OCI-LY3 (cell line): ENCODE results near the gene GFPT2.

ENCODE experiments used
- H2AFZ ChIP-seq: fragments of 200-600, 300-600 bp; shearing (Covaris generic); 2 replicates; pipeline ENCODE4 v1.6.0; 2014; ENCODE audit warnings: antibody characterized with exemption, low read depth, low read length
- H3K27ac ChIP-seq: fragments of 200-600, 300-600 bp; sonication (generic); 2 replicates; pipeline ENCODE4 v1.5.1; 2014; ENCODE audit warnings: mild to moderate bottlenecking, low read length, moderate library complexity, mixed read lengths
- H3K27me3 ChIP-seq: fragments of 200-600, 300-600 bp; sonication (generic); 2 replicates; pipeline ENCODE4 v1.6.1; 2014; ENCODE audit warnings: low read depth, low read length, mixed read lengths
- H3K36me3 ChIP-seq: fragments of 200-600, 300-600 bp; sonication (generic); replicated peaks from 2 replicates; pipeline ENCODE3; 2014; ENCODE audit warnings: low read depth, low read length, mixed read lengths
- H3K4me1 ChIP-seq: fragments of 300-600, 200-600 bp; sonication (generic); 2 replicates; pipeline ENCODE4 v1.6.1; 2014; ENCODE audit warnings: low read length, mixed read lengths
- H3K4me2 ChIP-seq: fragments of 200-600, 300-600 bp; sonication (generic); 2 replicates; pipeline ENCODE4 v1.6.1; 2014; ENCODE audit warnings: low read length, mixed read lengths
- H3K4me3 ChIP-seq: fragments of 300-600, 200-600 bp; sonication (generic); 2 replicates; pipeline ENCODE4 v1.5.1; 2014; ENCODE audit warnings: antibody characterized with exemption, mild to moderate bottlenecking, low read length, moderate library complexity
- H3K79me2 ChIP-seq: fragments of 300-600, 200-600 bp; shearing (Covaris generic); 2 replicates; pipeline ENCODE4 v1.6.1; 2014; ENCODE audit warnings: mild to moderate bottlenecking, low read length, mixed read lengths
- H3K9ac ChIP-seq: fragments of 300-600, 200-600 bp; shearing (Covaris generic); 2 replicates; pipeline ENCODE4 v1.6.0; 2014; ENCODE audit warnings: mild to moderate bottlenecking, low read length, moderate library complexity
- H3K9me3 ChIP-seq: fragments of 200-600, 300-600 bp; shearing (Covaris generic); 2 replicates; pipeline ENCODE4 v1.6.1; 2014; ENCODE audit warnings: low read length, mixed read lengths; ENCODE audit not compliant: insufficient read depth
- H4K20me1 ChIP-seq: fragments of 200-600, 300-600 bp; sonication (generic); 2 replicates; pipeline ENCODE4 v1.6.1; 2016; ENCODE audit warnings: low read length, mixed read lengths; ENCODE audit not compliant: insufficient read depth
- EZH2phosphoT487 ChIP-seq: fragments of 200-600 bp; shearing (Covaris generic); IDR thresholded peaks from 2 replicates; pipeline ENCODE4 v1.6.1; 2018; ENCODE audit warnings: antibody characterized with exemption, mixed run types, low read depth
- TF ChIP-seq, protein P1 (sequence below): fragments of 200-600, 300-600 bp; sonication (generic); IDR thresholded peaks from 2 replicates; pipeline ENCODE4 v1.5.1; 2014; ENCODE audit warnings: antibody characterized with exemption, low read length, low read depth

The GFPT2 gene

DNA sequence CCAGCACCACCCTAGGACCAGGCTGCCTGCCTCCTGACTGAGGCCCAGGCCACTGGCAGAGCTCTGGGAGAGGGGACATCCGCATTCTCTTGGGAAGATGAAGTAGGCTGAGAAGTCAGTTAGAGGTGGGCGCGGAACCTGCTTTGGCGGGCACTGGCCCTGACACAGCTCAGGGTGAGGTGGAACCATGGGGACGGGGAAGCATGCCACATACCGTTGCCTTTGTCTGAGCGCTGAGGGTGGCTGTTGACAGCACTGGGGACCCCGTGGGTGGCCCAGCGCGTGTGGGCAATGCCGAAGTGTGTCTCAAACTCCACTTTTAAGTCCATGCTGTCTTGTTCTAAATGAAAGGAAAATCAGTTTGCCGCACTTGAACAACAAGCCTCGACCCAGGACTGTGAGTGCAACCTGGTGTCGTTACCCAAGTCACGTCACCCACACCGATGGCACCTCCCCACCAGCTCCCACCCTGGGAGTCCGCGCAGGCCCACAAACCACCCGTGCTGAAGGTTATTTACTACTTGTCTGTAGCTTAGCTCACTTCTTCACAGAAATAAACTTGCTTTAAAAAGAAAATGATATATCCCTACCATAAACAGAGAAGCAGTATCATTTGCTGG lies 17.4 kb downstream of the GFPT2 start:
- H3K4me2 ChIP-seq = no peak overlapping the region
- no peaks in the 10 kb centered on the region for H3K79me2 ChIP-seq
- H3K36me3 ChIP-seq = no peaks in the 10 kb centered on the region
- H3K9ac ChIP-seq = no peak overlapping the region
- H3K4me3 ChIP-seq = no peak overlapping the region
- H3K9me3 ChIP-seq = no peaks in the 10 kb centered on the region
- H3K27ac ChIP-seq = no peak overlapping the region
- H4K20me1 ChIP-seq = no peaks in the 10 kb centered on the region
- no peaks in the 10 kb centered on the region for H3K27me3 ChIP-seq
- TF ChIP-seq, protein P1, sequence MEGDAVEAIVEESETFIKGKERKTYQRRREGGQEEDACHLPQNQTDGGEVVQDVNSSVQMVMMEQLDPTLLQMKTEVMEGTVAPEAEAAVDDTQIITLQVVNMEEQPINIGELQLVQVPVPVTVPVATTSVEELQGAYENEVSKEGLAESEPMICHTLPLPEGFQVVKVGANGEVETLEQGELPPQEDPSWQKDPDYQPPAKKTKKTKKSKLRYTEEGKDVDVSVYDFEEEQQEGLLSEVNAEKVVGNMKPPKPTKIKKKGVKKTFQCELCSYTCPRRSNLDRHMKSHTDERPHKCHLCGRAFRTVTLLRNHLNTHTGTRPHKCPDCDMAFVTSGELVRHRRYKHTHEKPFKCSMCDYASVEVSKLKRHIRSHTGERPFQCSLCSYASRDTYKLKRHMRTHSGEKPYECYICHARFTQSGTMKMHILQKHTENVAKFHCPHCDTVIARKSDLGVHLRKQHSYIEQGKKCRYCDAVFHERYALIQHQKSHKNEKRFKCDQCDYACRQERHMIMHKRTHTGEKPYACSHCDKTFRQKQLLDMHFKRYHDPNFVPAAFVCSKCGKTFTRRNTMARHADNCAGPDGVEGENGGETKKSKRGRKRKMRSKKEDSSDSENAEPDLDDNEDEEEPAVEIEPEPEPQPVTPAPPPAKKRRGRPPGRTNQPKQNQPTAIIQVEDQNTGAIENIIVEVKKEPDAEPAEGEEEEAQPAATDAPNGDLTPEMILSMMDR = no peak
- no peak for TF ChIP-seq EZH2phosphoT487
- no peak overlapping the region for H2AFZ ChIP-seq
- H3K4me1 ChIP-seq = no peaks in the 10 kb centered on the region

DNA sequence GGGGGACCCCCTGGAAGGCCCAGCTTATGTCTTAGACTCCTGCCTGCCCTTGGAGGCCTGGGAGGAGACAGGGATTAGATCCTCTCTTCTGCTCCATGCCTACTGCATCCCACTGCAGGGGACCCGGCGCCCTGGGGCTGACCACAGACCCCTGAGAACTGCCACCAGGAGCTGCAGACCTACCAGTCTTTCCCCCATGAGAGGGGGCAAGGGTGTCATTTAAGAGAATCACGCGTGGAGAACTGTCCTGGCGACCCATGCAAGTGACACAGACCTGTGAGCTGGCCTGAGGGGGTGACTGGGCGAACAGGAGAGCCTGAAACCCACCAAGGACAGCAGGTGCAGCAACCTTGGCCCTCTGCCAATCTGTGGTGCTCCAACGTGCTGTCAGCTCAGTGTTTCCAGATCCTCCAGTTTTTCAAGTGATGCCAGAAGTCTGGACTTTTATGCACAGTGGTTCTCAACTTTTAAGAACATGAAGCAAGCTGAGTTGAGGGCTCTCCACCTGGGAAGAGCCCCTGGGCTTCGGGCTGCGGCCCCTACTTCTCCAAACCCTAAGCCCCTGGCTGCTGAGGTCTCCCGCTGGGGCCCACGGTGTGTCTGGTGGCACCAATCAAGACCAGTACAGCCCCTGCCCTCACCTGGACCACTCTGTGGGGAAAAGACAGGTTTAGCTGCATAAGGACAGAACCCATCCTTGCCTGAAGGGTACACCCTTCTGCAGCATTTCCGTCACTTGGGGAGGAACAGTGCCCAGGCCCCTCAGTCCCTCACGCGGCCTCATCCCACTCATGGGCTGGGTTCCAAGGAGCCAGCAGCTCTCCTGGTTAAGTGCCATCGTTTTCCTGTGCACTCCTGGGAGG lies 18.2 kb downstream of the GFPT2 start:
- H3K27ac ChIP-seq = no peak overlapping the region
- no peaks in the 10 kb centered on the region for H3K79me2 ChIP-seq
- H3K4me1 ChIP-seq = no peaks in the 10 kb centered on the region
- H4K20me1 ChIP-seq = no peaks in the 10 kb centered on the region
- H3K9me3 ChIP-seq = no peaks in the 10 kb centered on the region
- no peak overlapping the region for H3K4me2 ChIP-seq
- H3K9ac ChIP-seq = no peak overlapping the region
- H2AFZ ChIP-seq = no peak overlapping the region
- H3K27me3 ChIP-seq = no peaks in the 10 kb centered on the region
- no peaks in the 10 kb centered on the region for H3K36me3 ChIP-seq
- TF ChIP-seq EZH2phosphoT487 = no peak
- TF ChIP-seq, protein P1 = no peak
- no peak overlapping the region for H3K4me3 ChIP-seq

DNA sequence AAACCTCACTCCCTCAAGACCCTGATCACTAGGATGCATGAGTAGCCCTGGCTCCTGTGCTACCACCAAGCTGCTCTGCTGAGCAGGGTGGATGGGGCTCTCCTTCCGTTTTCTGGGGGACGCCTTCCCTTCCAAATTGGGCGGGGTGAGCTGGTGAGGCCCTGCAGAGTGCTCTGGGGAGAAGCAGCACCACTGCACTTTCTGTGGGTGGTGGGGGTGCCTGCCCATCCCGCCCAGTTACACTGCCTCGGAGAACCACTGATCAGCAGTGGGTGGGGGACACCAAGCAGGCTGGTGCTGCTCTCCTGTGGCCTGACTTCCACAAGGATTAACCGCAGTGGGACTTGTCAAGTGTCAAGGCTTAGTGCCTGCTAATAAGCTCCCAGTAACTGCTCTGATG lies 19.0 kb downstream of the GFPT2 start:
- Histone ChIP-seq H3K27ac (no peak overlapping the region), H3K36me3 (no peaks in the 10 kb centered on the region), H3K4me2 (no peak overlapping the region), H3K9me3 (no peaks in the 10 kb centered on the region), H4K20me1 (no peaks in the 10 kb centered on the region), H3K27me3 (no peaks in the 10 kb centered on the region), H3K79me2 (no peaks in the 10 kb centered on the region), H3K9ac (no peak overlapping the region), H3K4me3 (no peak overlapping the region), H2AFZ (no peak overlapping the region), H3K4me1 (no peaks in the 10 kb centered on the region)
- TF ChIP-seq EZH2phosphoT487 = no peak
- TF ChIP-seq, protein P1 = no peak

DNA sequence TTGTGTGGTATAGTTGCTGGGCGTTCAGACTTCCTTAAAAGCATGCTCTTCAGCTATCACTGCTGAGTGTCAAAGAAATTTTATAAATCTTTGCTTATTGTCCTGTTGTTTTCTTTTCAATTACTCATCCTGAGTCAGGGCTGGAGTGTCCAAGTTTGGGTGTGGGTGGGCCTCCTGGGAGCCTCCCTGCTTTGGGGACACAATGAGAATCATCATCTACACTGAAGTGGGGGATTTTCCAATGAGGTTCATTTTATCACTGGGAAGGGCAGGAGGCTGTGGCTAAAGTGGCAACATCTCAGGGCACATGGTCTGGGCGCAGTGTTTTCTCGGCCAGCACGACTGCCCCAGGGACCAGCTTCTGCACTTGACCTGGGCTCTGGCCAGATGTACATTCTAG lies 19.5 kb downstream of the GFPT2 start:
- no peak for TF ChIP-seq EZH2phosphoT487
- TF ChIP-seq, protein P1 = no peak
- no peak overlapping the region for H3K4me2 ChIP-seq
- H3K4me1 ChIP-seq = no peaks in the 10 kb centered on the region
- H4K20me1 ChIP-seq = no peaks in the 10 kb centered on the region
- H3K27ac ChIP-seq = no peak overlapping the region
- no peaks in the 10 kb centered on the region for H3K9me3 ChIP-seq
- H3K27me3 ChIP-seq = no peaks in the 10 kb centered on the region
- no peak overlapping the region for H3K9ac ChIP-seq
- H3K79me2 ChIP-seq = no peaks in the 10 kb centered on the region
- H3K36me3 ChIP-seq = no peaks in the 10 kb centered on the region
- H2AFZ ChIP-seq = no peak overlapping the region
- no peak overlapping the region for H3K4me3 ChIP-seq
